SHP77 treated with DMSO at 0.1 percent for 48 hours (cell line): ENCODE results near the gene BCAP31.
"Not testable (repeated sequence)": the region's sequence is repeated elsewhere in the genome, so short reads cannot be mapped to it uniquely, and the experiment has no call there.

ENCODE experiments used
- DNase-seq: peaks from one replicate; lab custom pipeline; 2025; lab: John Stamatoyannopoulos, UW

BCAP31 gene

GRCh38 chrX:153693216-153694086, 30.7 kb downstream of the BCAP31 start:
- DNase-seq, result no peak

- no peak for DNase-seq
Observed at GRCh38 chrX:153692611-153693156, 31.5 kb downstream of the BCAP31 start.

GRCh38 chrX:153692003-153692402, 32.2 kb downstream of the BCAP31 start:
- no peak for DNase-seq

- DNase-seq, result not testable (repeated sequence)
Observed at GRCh38 chrX:153691032-153691827, 33.0 kb downstream of the BCAP31 start.

GRCh38 chrX:153690466-153690865, 33.7 kb downstream of the BCAP31 start:
- no peak for DNase-seq

- no peak for DNase-seq
Observed at GRCh38 chrX:153689654-153690465, 34.3 kb downstream of the BCAP31 start.

- DNase-seq, result no peak
Observed at GRCh38 chrX:153688911-153689590, 35.1 kb downstream of the BCAP31 start.

- DNase-seq, result no peak
Observed at GRCh38 chrX:153688506-153688905, 35.7 kb downstream of the BCAP31 start.

GRCh38 chrX:153688071-153688470, 36.1 kb downstream of the BCAP31 start:
- DNase-seq, result no peak

- no peak for DNase-seq
Observed at GRCh38 chrX:153687121-153688039, 36.8 kb downstream of the BCAP31 start, which contains the start of gene SLC6A8. Gene SLC6A8 (plus strand): TSS chrX:153687926. CDS start chrX:153688575, 649 bp downstream.

- DNase-seq, result no peak
Observed at GRCh38 chrX:153686711-153687110, 37.5 kb downstream of the BCAP31 start.

- DNase-seq, result no peak
Observed at GRCh38 chrX:153685751-153686696, 38.2 kb downstream of the BCAP31 start.

GRCh38 chrX:153685156-153685536, 39.0 kb downstream of the BCAP31 start:
- DNase-seq, result no peak

- no peak for DNase-seq
Observed at GRCh38 chrX:153684467-153685155, 39.6 kb downstream of the BCAP31 start.

GRCh38 chrX:153683486-153683885, 40.7 kb downstream of the BCAP31 start:
- DNase-seq, result not testable (repeated sequence)

GRCh38 chrX:153681175-153681574, 43.0 kb downstream of the BCAP31 start:
- no peak for DNase-seq

- DNase-seq, result no peak
Observed at GRCh38 chrX:153674219-153674851, 49.9 kb downstream of the BCAP31 start.
